H1 (cell line): ENCODE results near the gene LYRM4. TPM values are rescaled to one million over a fixed set of nuclear protein-coding genes. Genes with fewer than 3 reads are reported as not detected.

Source experiments
- CTCF ChIA-PET: fragments of 300-600 bp; sonication (Branson Sonifier 250); formaldehyde crosslinking; loops from one replicate; lab custom pipeline; 2021; ENCODE audit not compliant: partially characterized antibody; lab: Charles Lee
- POLR2A ChIA-PET: fragments of 300-600 bp; sonication (Branson Sonifier 250); formaldehyde crosslinking; loops from one replicate; lab custom pipeline; 2021; ENCODE audit warnings: inconsistent platforms; ENCODE audit not compliant: partially characterized antibody; lab: Charles Lee
- DNase-seq, 2 experiments: peaks; one replicate each; pipeline versions ENCODE4 v3.0.0 to v3.0.0-alpha.2; 2010 to 2022; ENCODE audit warnings: low spot score in 2 of 2, low read depth in 1 of 2, mixed read lengths in 1 of 2
- FAIRE-seq: peaks from 2 replicates; lab custom pipeline; 2011; peaks lifted over from hg19 to GRCh38; lab: Jason Lieb, UNC
- H2AFZ ChIP-seq: 2 replicates; pipeline ENCODE4 v1.8.1; 2012; ENCODE audit warnings: low read length, inconsistent platforms
- H2AK5ac ChIP-seq: 2 replicates; pipeline ENCODE4 v1.6.1; 2013; ENCODE audit warnings: low read depth, low read length
- H2BK120ac ChIP-seq: replicated peaks from 2 replicates; pipeline ENCODE3; 2013; ENCODE audit warnings: low read depth, low read length, inconsistent platforms
- H2BK12ac ChIP-seq: 2 replicates; pipeline ENCODE4 v1.6.1; 2013; ENCODE audit warnings: low read depth, low read length
- H2BK15ac ChIP-seq: 2 replicates; pipeline ENCODE4 v1.6.1; 2013; ENCODE audit warnings: low read length
- H2BK20ac ChIP-seq: 2 replicates; pipeline ENCODE4 v1.6.1; 2013; ENCODE audit warnings: low read length
- H2BK5ac ChIP-seq: 2 replicates; pipeline ENCODE4 v1.6.1; 2013; ENCODE audit warnings: low read depth, low read length
- H3K14ac ChIP-seq: 2 replicates; pipeline ENCODE4 v1.6.1; 2013; ENCODE audit warnings: inconsistent platforms; ENCODE audit not compliant: insufficient read length
- H3K18ac ChIP-seq: 2 replicates; pipeline ENCODE4 v1.6.1; 2013; ENCODE audit warnings: low read length; ENCODE audit errors: extremely low read depth
- H3K23ac ChIP-seq: 2 replicates; pipeline ENCODE4 v1.6.1; 2013; ENCODE audit warnings: inconsistent platforms; ENCODE audit not compliant: insufficient read length
- H3K23me2 ChIP-seq: 2 replicates; pipeline ENCODE4 v1.6.1; 2013; ENCODE audit warnings: low read depth, low read length
- H3K27ac ChIP-seq: 2 replicates; pipeline ENCODE4 v1.6.1; 2011; ENCODE audit warnings: low read depth, low read length, inconsistent platforms
- H3K27me3 ChIP-seq, 4 experiments: replicated peaks in 1 of 4; 1 replicate in 1 of 4; 2 replicates in 3 of 4; pipeline versions ENCODE4 v1.6.1 to v1.8.1; 2011 to 2013; ENCODE audit warnings: low read length in 3 of 4, mild to moderate bottlenecking in 3 of 4, inconsistent platforms in 2 of 4, mixed read lengths in 2 of 4, moderate library complexity in 1 of 4; ENCODE audit not compliant: control insufficient read depth in 3 of 4, insufficient read depth in 3 of 4; ENCODE audit errors: extremely low read depth in 1 of 4
- H3K36me3 ChIP-seq, 4 experiments: 2 replicates each; pipeline versions ENCODE4 v1.6.1 to v1.8.1; 2011 to 2013; ENCODE audit warnings: mild to moderate bottlenecking in 4 of 4, low read length in 3 of 4, moderate library complexity in 2 of 4, control low read depth in 1 of 4, inconsistent platforms in 1 of 4; ENCODE audit not compliant: insufficient read depth in 4 of 4, control insufficient read depth in 2 of 4
- H3K4ac ChIP-seq: replicated peaks from 2 replicates; pipeline ENCODE3; 2013; ENCODE audit warnings: low read length, low read depth, mixed read lengths, inconsistent platforms; ENCODE audit not compliant: insufficient read length
- H3K4me1 ChIP-seq, 4 experiments: replicated peaks in 1 of 4; 1 replicate in 1 of 4; 2 replicates in 3 of 4; pipeline versions ENCODE4 v1.6.1 to v1.8.1; 2011 to 2013; ENCODE audit warnings: low read length in 3 of 4, inconsistent platforms in 2 of 4, mixed read lengths in 1 of 4; ENCODE audit not compliant: insufficient read depth in 4 of 4, control insufficient read depth in 3 of 4
- H3K4me2 ChIP-seq, 2 experiments: 2 replicates each; pipeline versions ENCODE4 v1.6.1 to v1.8.1; 2011 to 2013; ENCODE audit warnings: low read depth in 2 of 2, low read length in 2 of 2, control low read depth in 1 of 2, inconsistent platforms in 1 of 2, mild to moderate bottlenecking in 1 of 2; ENCODE audit not compliant: insufficient read depth in 1 of 2
- H3K4me3 ChIP-seq, 4 experiments: fragments of 200-600, 300-600 bp in 1 of 4; sonication (generic), shearing (Covaris generic), sonication (Bioruptor Twin) in 1 of 4; 2 replicates each; pipeline versions ENCODE4 v1.5.1 to v1.8.1; 2011 to 2016; ENCODE audit warnings: low read length in 4 of 4, low read depth in 3 of 4, control low read depth in 2 of 4, inconsistent platforms in 2 of 4, mild to moderate bottlenecking in 2 of 4, mixed read lengths in 1 of 4, moderate library complexity in 1 of 4; ENCODE audit not compliant: insufficient read depth in 2 of 4; ENCODE audit errors: extremely low read depth in 1 of 4
- H3K56ac ChIP-seq: replicated peaks from 2 replicates; pipeline ENCODE3; 2013; ENCODE audit warnings: low read depth, mild to moderate bottlenecking, mixed read lengths, low read length, inconsistent platforms; ENCODE audit not compliant: insufficient read length
- H3K79me1 ChIP-seq: 2 replicates; pipeline ENCODE4 v1.6.1; 2013; ENCODE audit warnings: low read depth, low read length, control low read depth
- H3K79me2 ChIP-seq, 2 experiments: 2 replicates each; pipeline versions ENCODE4 v1.6.1 to v1.8.1; 2012 to 2013; ENCODE audit warnings: low read length in 2 of 2, mild to moderate bottlenecking in 2 of 2, inconsistent platforms in 1 of 2; ENCODE audit not compliant: insufficient read depth in 2 of 2, control insufficient read depth in 1 of 2
- H3K9ac ChIP-seq, 4 experiments: replicated peaks in 1 of 4; 1 replicate in 1 of 4; 2 replicates in 3 of 4; pipeline versions ENCODE4 v1.6.1 to v1.8.1; 2011 to 2013; ENCODE audit warnings: low read depth in 3 of 4, low read length in 3 of 4, control low read depth in 2 of 4, mild to moderate bottlenecking in 2 of 4, moderate library complexity in 2 of 4, inconsistent platforms in 1 of 4; ENCODE audit errors: extremely low read depth in 1 of 4
- H3K9me3 ChIP-seq, 2 experiments: 2 replicates each; pipeline versions ENCODE4 v1.6.1 to v1.8.1; 2012 to 2013; ENCODE audit warnings: mild to moderate bottlenecking in 2 of 2, moderate library complexity in 2 of 2, control low read depth in 1 of 2, inconsistent platforms in 1 of 2, low read depth in 1 of 2, low read length in 1 of 2, mixed read lengths in 1 of 2; ENCODE audit not compliant: insufficient read depth in 2 of 2
- H4K20me1 ChIP-seq, 2 experiments: replicated peaks in 1 of 2; 2 replicates each; pipeline versions ENCODE3 to v1.8.1; 2011 to 2013; ENCODE audit warnings: inconsistent platforms in 2 of 2, low read length in 2 of 2, mild to moderate bottlenecking in 1 of 2; ENCODE audit not compliant: insufficient read depth in 2 of 2, control insufficient read depth in 1 of 2
- H4K5ac ChIP-seq: 2 replicates; pipeline ENCODE4 v1.6.1; 2013; ENCODE audit warnings: low read length, low read depth, mixed read lengths, inconsistent platforms; ENCODE audit not compliant: insufficient read length
- H4K8ac ChIP-seq: 2 replicates; pipeline ENCODE4 v1.8.0; 2013; ENCODE audit warnings: mild to moderate bottlenecking, moderate library complexity, low read length, inconsistent platforms; ENCODE audit not compliant: insufficient read depth; ENCODE audit errors: extremely low read depth
- H4K91ac ChIP-seq: replicated peaks from 2 replicates; pipeline ENCODE3; 2013; ENCODE audit warnings: low read length, mixed read lengths, inconsistent platforms; ENCODE audit not compliant: insufficient read length
- WGBS, 2 experiments: shearing (Covaris generic) in 1 of 2; methylation state at CpG; one replicate each; pipeline versions ENCODE4 v1.1.6 to v1.1.7; 2013 to 2015; ENCODE audit warnings: low lambda C conversion rate in 2 of 2, mixed read lengths in 2 of 2, inconsistent platforms in 1 of 2, low coverage in 1 of 2, missing lambda C conversion rate in 1 of 2; ENCODE audit not compliant: insufficient replicate concordance in 2 of 2, insufficient coverage in 1 of 2, insufficient read length in 1 of 2; ENCODE audit errors: extremely low coverage in 1 of 2, missing lambda C conversion rate in 1 of 2; 5-methylcytosine and 5-hydroxymethylcytosine counted together
- polyA plus RNA-seq, 7 experiments: library from polyadenylated mRNA; depleted of rRNA in 3 of 7; stranded (reverse) in 5 of 7; unstranded in 2 of 7; fragments of >200 nt in 5 of 7; fragments of 200-250 nt in 2 of 7; gene quantifications; 1 replicate in 5 of 7; 2 replicates in 1 of 7; 4 replicates in 1 of 7; pipeline versions ENCODE4 v1.2.1 to v1.2.3, GENCODE V29; 2011 to 2013; ENCODE audit warnings: missing spikeins in 2 of 7, mixed read lengths in 2 of 7
- total RNA-seq: library from RNA; stranded (reverse); fragmentation: NEBNext Ultra II Directional; extraction: Animal tissue kit (Norgen Biotek cat#: 25700); gene quantifications from 2 replicates; pipeline ENCODE4 v1.2.1, GENCODE V29; 2021

LYRM4 gene
- total and polyA plus RNA-seq, 2 of the 8 experiments (the other 6 are each of a cell fraction or from before 2014, with no cell fraction given) = 56.6 to 62.8 TPM

DNA sequence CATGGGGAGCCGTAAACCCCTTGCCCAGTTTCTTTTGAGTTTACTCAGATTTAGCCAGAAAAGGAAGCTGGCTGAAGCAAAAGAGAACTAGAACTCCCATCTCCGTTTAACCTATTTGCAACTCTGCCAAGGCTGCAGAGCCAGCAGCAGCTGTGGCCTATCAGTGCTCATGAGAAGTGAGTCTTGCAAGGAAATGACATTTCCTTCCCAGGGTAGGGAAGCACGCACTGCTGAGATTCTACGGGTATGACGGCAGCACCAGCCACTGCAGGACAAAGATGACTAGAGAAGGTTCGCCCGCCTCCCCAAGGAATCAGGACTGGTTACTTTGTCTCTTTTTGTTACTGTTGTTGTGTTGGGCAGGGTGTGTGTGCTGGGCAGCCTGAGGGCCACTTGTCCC lies 128.0 kb downstream of the LYRM4 start:
- no peaks in the 10 kb centered on the region for H3K27me3 ChIP-seq
- FAIRE-seq = peak; percentile 62
- H4K8ac ChIP-seq = no peak overlapping the region; the same call in 1 of the 2 replicates
- peaks cover 0 to 14% (median 11%) of the 10 kb centered on the region in 4 experiments; a peak in 4 of 7 replicates for H3K4me1 ChIP-seq
- H3K23me2 ChIP-seq = no peaks in the 10 kb centered on the region
- H2BK12ac ChIP-seq = no peak overlapping the region
- 41% methylated on average over 7 of the region's 7 CpGs; no CpG with 5 or more reads in 1 of the 2 experiments for WGBS, 2 experiments
- H3K27ac ChIP-seq = no peak overlapping the region
- no peak overlapping the region for H2BK120ac ChIP-seq
- peak overlapping the region in 2 of 4 experiments; percentile 1 to 32; a peak in 2 of 8 replicates for H3K4me3 ChIP-seq
- no peak overlapping the region for H2BK20ac ChIP-seq
- H2AFZ ChIP-seq = no peak overlapping the region
- no peak overlapping the region for H3K23ac ChIP-seq
- no peak overlapping the region for H2BK15ac ChIP-seq
- H2AK5ac ChIP-seq = no peak overlapping the region; the same call in 1 of the 2 replicates
- no peak overlapping the region for H3K56ac ChIP-seq
- no peaks in the 10 kb centered on the region for H3K36me3 ChIP-seq
- H3K4ac ChIP-seq = no peak overlapping the region
- no peak overlapping the region for H3K14ac ChIP-seq
- no peak overlapping the region for H2BK5ac ChIP-seq
- peak in 1 of 2 experiments; percentile 9 for DNase-seq
- no peaks in the 10 kb centered on the region for H3K79me2 ChIP-seq
- H4K20me1 ChIP-seq = peaks cover 0 to 2% of the 10 kb centered on the region in 2 experiments
- no peak overlapping the region; the same call in 1 of the 2 replicates for H3K18ac ChIP-seq
- no peaks in the 10 kb centered on the region for H3K9me3 ChIP-seq
- no peak overlapping the region for H4K91ac ChIP-seq
- peak overlapping the region; percentile 55 to 61 for H3K4me2 ChIP-seq
- H4K5ac ChIP-seq = no peak overlapping the region
- ChIA-PET CTCF (interaction anchor here (0.6 to 1.3 kb wide), 6 partner anchors 9 to 759 kb away, joined by 3 to 5 read pairs (median 3); no protein-coding TSS in a partner anchor), POLR2A (interaction anchor here (0.6 to 1.2 kb wide), 3 partner anchors 30 to 80 kb away, joined by 3 read pairs; no protein-coding TSS in a partner anchor)
- H3K79me1 ChIP-seq = no peaks in the 10 kb centered on the region
- H3K9ac ChIP-seq = no peak overlapping the region
